HUES6 (cell line): ENCODE results near the gene SC5D.

Experiments used
- H3K27ac ChIP-seq: 2 replicates; pipeline ENCODE4 v1.7.0; 2013; ENCODE audit warnings: low read depth, mild to moderate bottlenecking, low read length, inconsistent platforms
- H3K27me3 ChIP-seq: 2 replicates; pipeline ENCODE4 v1.6.1; 2013; ENCODE audit warnings: low read length; ENCODE audit not compliant: control insufficient read depth, insufficient read depth
- H3K36me3 ChIP-seq: 2 replicates; pipeline ENCODE4 v1.6.1; 2013; ENCODE audit warnings: low read length; ENCODE audit not compliant: control insufficient read depth, insufficient read depth
- H3K4me1 ChIP-seq: 2 replicates; pipeline ENCODE4 v1.6.1; 2013; ENCODE audit warnings: low read length; ENCODE audit not compliant: control insufficient read depth, insufficient read depth
- H3K4me3 ChIP-seq: 2 replicates; pipeline ENCODE4 v1.5.1; 2013; ENCODE audit warnings: low read depth, low read length
- H3K9ac ChIP-seq: one replicate; pipeline ENCODE4 v1.6.1; 2013; ENCODE audit warnings: mild to moderate bottlenecking, low read length
- H3K9me3 ChIP-seq: 2 replicates; pipeline ENCODE4 v1.6.1; 2013; ENCODE audit warnings: low read depth, low read length; ENCODE audit not compliant: control insufficient read depth, insufficient read depth

Gene SC5D

GRCh38 chr11:121309688-121310087 lies 17.1 kb downstream of the SC5D start:
- H3K9ac ChIP-seq: no peak overlapping the region
- H3K4me3 ChIP-seq: no peak overlapping the region

GRCh38 chr11:121310908-121311307 lies 18.3 kb downstream of the SC5D start:
- Histone ChIP-seq H3K36me3 (peaks cover 44% of the 10 kb centered on the region), H3K4me1 (no peaks in the 10 kb centered on the region), H3K4me3 (no peak overlapping the region), H3K9ac (no peak overlapping the region), H3K27ac (no peak overlapping the region), H3K27me3 (no peaks in the 10 kb centered on the region), H3K9me3 (no peaks in the 10 kb centered on the region)

More at GRCh38 chr11:121309688-121310087, 17.1 kb downstream of the SC5D start:
- peaks cover 55% of the 10 kb centered on the region for H3K36me3 ChIP-seq
- no peaks in the 10 kb centered on the region for H3K4me1 ChIP-seq
- no peaks in the 10 kb centered on the region for H3K27me3 ChIP-seq
- H3K27ac ChIP-seq: no peak overlapping the region
- no peaks in the 10 kb centered on the region for H3K9me3 ChIP-seq

DNA sequence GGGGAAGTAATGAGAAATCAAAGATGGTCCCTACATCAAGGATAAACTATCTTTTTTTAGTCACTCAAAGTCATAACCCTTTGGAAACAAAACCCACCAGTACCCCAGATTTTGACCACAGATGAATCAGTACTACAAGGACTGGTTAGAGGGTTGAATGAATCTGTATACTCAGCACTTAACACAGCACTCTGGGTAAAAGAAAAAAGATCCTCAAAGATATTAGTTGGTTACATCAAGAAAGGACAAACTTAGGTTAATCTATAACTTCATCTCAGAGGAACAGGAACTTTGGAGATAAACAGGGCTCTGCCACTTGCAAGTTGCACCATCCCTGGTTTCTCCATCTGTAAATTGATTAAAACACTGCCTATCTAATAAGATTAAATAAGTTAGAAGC lies 18.8 kb downstream of the SC5D start:
- no peak overlapping the region for H3K27ac ChIP-seq
- H3K4me1 ChIP-seq: no peaks in the 10 kb centered on the region
- no peak overlapping the region for H3K9ac ChIP-seq
- peaks cover 40% of the 10 kb centered on the region for H3K36me3 ChIP-seq
- H3K27me3 ChIP-seq: no peaks in the 10 kb centered on the region
- H3K4me3 ChIP-seq: no peak overlapping the region
- H3K9me3 ChIP-seq: no peaks in the 10 kb centered on the region

DNA sequence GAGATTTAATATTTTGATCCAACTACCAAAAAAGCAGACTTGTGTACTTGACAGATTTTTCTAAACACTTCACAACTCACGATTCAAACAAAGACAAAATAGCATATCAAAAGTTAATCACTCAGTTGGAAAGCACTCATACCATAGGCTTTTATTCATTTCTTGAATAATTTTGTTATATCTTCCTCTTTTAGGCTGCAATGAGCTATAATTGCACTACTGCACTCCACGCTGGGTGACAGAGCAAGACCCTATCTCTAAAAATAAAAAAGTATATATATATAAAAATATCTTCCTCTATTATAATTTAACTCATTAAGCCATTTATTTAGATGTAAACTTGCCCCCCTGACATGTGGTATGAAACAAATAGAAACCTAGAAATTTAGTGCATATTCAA lies 19.9 kb downstream of the SC5D start:
- Histone ChIP-seq H3K4me3 (no peak overlapping the region), H3K36me3 (peaks cover 28% of the 10 kb centered on the region), H3K9ac (no peak overlapping the region), H3K27ac (no peak overlapping the region), H3K27me3 (no peaks in the 10 kb centered on the region), H3K9me3 (no peaks in the 10 kb centered on the region), H3K4me1 (no peaks in the 10 kb centered on the region)

DNA sequence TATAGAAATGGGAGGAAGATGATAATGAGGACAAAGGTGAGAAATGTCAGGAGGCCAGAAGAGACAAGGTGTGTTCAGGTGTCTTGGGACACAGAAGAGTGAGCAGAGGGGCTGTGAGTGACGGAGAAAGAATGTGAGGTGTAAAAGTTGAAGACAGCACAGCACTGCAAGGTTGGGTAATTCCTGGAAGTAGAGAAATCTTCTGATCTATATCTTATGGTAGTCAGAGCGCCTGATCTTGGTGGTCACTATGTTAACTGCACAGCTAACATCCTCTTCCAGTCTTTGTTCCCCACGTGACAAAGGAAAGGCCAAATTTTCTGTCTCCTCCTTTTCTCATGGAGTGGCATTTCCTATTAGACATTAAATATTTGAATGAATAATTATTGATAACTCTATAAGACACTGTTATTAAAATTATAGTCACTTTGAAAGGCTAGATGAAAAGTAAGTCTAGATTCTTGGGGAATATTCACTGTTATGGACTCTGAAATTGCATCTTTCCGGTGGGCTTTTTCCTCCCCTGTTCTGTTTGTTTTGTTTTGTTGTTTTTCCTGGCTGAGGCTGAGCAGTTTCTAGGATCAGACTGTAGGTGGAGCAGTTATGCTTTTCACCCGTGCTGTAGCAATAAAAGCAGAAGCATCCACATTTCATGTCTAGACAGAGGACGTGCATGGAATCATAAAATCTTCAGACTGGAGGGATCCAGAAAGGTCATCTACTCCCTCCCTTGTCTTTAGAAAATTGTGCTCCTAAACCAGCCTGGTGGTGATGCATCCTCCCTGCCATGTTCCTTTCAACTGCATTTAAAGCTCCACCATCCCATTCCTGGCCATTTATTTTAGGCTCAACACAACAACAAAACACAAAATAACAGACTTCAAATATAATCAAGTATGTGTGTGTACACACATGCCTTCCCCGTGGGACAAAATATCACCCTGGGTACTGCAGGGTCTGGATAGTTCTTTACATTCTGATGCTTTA lies 26.6 kb downstream of the SC5D start:
- Histone ChIP-seq H3K27me3 (no peaks in the 10 kb centered on the region), H3K4me3 (no peak overlapping the region), H3K9me3 (no peaks in the 10 kb centered on the region), H3K27ac (no peak overlapping the region), H3K9ac (no peak overlapping the region), H3K36me3 (no peaks in the 10 kb centered on the region), H3K4me1 (peaks cover 12% of the 10 kb centered on the region; the same call in 1 of the 2 replicates)

GRCh38 chr11:121321614-121322243 lies 29.2 kb downstream of the SC5D start:
- H3K27me3 ChIP-seq: no peaks in the 10 kb centered on the region
- H3K27ac ChIP-seq: no peak overlapping the region
- peaks cover 12% of the 10 kb centered on the region; the same call in 1 of the 2 replicates for H3K4me1 ChIP-seq
- no peaks in the 10 kb centered on the region for H3K9me3 ChIP-seq
- H3K4me3 ChIP-seq: no peak overlapping the region
- H3K36me3 ChIP-seq: no peaks in the 10 kb centered on the region
- no peak overlapping the region for H3K9ac ChIP-seq

DNA sequence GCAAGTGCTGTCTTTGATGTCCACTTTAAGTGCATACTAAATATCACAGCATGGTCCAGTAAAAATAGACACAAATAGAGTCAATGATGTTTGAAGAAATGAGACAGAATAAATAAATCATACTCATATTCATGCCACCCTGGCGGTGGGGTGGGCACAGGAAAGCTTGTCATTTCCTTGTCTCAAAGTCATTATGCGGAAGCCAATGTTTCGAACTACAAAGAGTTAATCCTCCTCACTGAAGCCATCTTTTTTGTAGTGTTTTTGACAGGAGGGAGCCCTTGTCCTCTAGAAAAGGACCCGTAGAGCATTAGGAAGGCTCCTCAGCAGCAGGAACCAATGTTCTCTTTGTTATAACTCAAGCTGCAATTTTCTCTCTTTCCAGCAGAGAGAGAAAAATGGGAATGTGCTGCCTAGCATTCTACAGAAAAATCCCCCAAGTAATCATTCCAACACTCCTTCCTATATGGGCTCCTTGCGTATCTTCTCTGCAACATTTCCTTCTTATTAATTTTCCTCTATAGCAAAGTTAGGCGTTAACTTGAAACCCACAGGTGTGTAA lies 30.6 kb downstream of the SC5D start:
- Histone ChIP-seq H3K9me3 (no peaks in the 10 kb centered on the region), H3K27ac (no peak overlapping the region), H3K9ac (no peak overlapping the region), H3K4me1 (peaks cover 12% of the 10 kb centered on the region; the same call in 1 of the 2 replicates), H3K4me3 (no peak overlapping the region), H3K27me3 (no peaks in the 10 kb centered on the region), H3K36me3 (no peaks in the 10 kb centered on the region)

- H3K27ac ChIP-seq: no peak overlapping the region
- no peak overlapping the region for H3K9ac ChIP-seq
- no peaks in the 10 kb centered on the region for H3K36me3 ChIP-seq
- no peaks in the 10 kb centered on the region for H3K9me3 ChIP-seq
- 0 out of 2 replicates have a peak, but pooled peaks cover 4% of the 10 kb centered on the region for H3K4me1 ChIP-seq
- no peaks in the 10 kb centered on the region for H3K27me3 ChIP-seq
- no peak overlapping the region for H3K4me3 ChIP-seq
These were observed 33.7 kb downstream of the SC5D start for GRCh38 chr11:121326230-121326629.

GRCh38 chr11:121327553-121327952 lies 35.0 kb downstream of the SC5D start:
- no peaks in the 10 kb centered on the region for H3K9me3 ChIP-seq
- H3K9ac ChIP-seq: no peak overlapping the region
- no peaks in the 10 kb centered on the region for H3K36me3 ChIP-seq
- no peak overlapping the region for H3K4me3 ChIP-seq
- H3K27me3 ChIP-seq: no peaks in the 10 kb centered on the region
- no peaks in the 10 kb centered on the region for H3K4me1 ChIP-seq
- no peak overlapping the region for H3K27ac ChIP-seq

GRCh38 chr11:121328176-121328966 lies 35.8 kb downstream of the SC5D start:
- H3K27ac ChIP-seq: no peak overlapping the region
- H3K4me3 ChIP-seq: no peak overlapping the region

More at GRCh38 chr11:121328176-121328966, 35.8 kb downstream of the SC5D start:
- peaks cover 4% of the 10 kb centered on the region; the same call in 1 of the 2 replicates for H3K9me3 ChIP-seq
- H3K36me3 ChIP-seq: no peaks in the 10 kb centered on the region
- H3K27me3 ChIP-seq: no peaks in the 10 kb centered on the region
- H3K9ac ChIP-seq: no peak overlapping the region
- H3K4me1 ChIP-seq: no peaks in the 10 kb centered on the region
